WTC11 (cell line): ENCODE results near the gene FBXO41. TPM values are rescaled to one million over a fixed set of nuclear protein-coding genes. Genes with fewer than 3 reads are reported as not detected.

Source experiments
- ATAC-seq: fragments of 200-7000 bp; cut with Tn5 transposase; 2 replicates; pipeline ENCODE4 v1.10.0; 2021; ENCODE audit warnings: mild to moderate bottlenecking, moderate library complexity
- CTCF ChIA-PET: fragments of 300-600 bp; sonication (Branson Sonifier 250); formaldehyde crosslinking; loops from one replicate; lab custom pipeline; 2021; ENCODE audit warnings: antibody characterized with exemption; lab: Charles Lee
- POLR2A ChIA-PET: fragments of 350-600 bp; sonication (Branson Sonifier 250); formaldehyde crosslinking; loops from one replicate; lab custom pipeline; 2021; ENCODE audit warnings: antibody characterized with exemption; lab: Charles Lee
- DNase-seq: peaks from one replicate; pipeline ENCODE4 v3.0.0; 2021; ENCODE audit warnings: low spot score
- H3K27ac Mint-ChIP-seq: 2 replicates; pipeline ENCODE4 v1.8.0; 2021; ENCODE audit warnings: mixed read lengths
- H3K27me3 Mint-ChIP-seq: 2 replicates; pipeline ENCODE4 v1.8.0; 2021; ENCODE audit warnings: low read depth, mild to moderate bottlenecking, moderate library complexity, mixed read lengths
- H3K36me3 Mint-ChIP-seq: 2 replicates; pipeline ENCODE4 v1.8.0; 2021; ENCODE audit warnings: mixed read lengths
- H3K4me1 Mint-ChIP-seq: 2 replicates; pipeline ENCODE4 v1.8.0; 2022; ENCODE audit warnings: mixed read lengths
- H3K4me3 Mint-ChIP-seq: 2 replicates; pipeline ENCODE4 v1.8.0; 2021; ENCODE audit warnings: mild to moderate bottlenecking, moderate library complexity, mixed read lengths
- H3K9me3 Mint-ChIP-seq: 2 replicates; pipeline ENCODE4 v1.8.0; 2021; ENCODE audit warnings: mixed read lengths
- CBFB ChIP-seq: sonication (generic); formaldehyde crosslinking; IDR thresholded peaks from 2 replicates; pipeline ENCODE4 v1.8.1; 2022; ENCODE audit warnings: mild to moderate bottlenecking, low read depth, missing genetic modification reagents
- CREB1 ChIP-seq: sonication (generic); formaldehyde crosslinking; IDR thresholded peaks from 2 replicates; pipeline ENCODE4 v1.8.0; 2023; ENCODE audit warnings: mild to moderate bottlenecking, missing genetic modification reagents
- CTCF ChIP-seq: fragments of 200-600 bp; IDR thresholded peaks from 2 replicates; pipeline ENCODE4 v1.8.0; 2022; ENCODE audit warnings: antibody characterized with exemption
- ESRRA ChIP-seq: sonication (generic); formaldehyde crosslinking; IDR thresholded peaks from 2 replicates; pipeline ENCODE4 v1.8.1; 2022; ENCODE audit warnings: mild to moderate bottlenecking, missing genetic modification reagents, borderline replicate concordance
- FOXP1 ChIP-seq: sonication (generic); formaldehyde crosslinking; IDR thresholded peaks from 2 replicates; pipeline ENCODE4 v1.8.0; 2022; ENCODE audit warnings: missing genetic modification reagents, mild to moderate bottlenecking, moderate library complexity, borderline replicate concordance
- GRHL2 ChIP-seq: fragments of 250-450 bp; sonication (Bioruptor Pico); IDR thresholded peaks from 2 replicates; pipeline ENCODE4 v1.8.0; 2022; ENCODE audit warnings: mild to moderate bottlenecking, moderate library complexity; ENCODE audit not compliant: insufficient replicate concordance, severe bottlenecking
- GTF2I ChIP-seq: fragments of 250-450 bp; sonication (Bioruptor Pico); conservative IDR thresholded peaks from 2 replicates; pipeline ENCODE4 v1.4.0; 2021; ENCODE audit warnings: mild to moderate bottlenecking
- HMGXB4 ChIP-seq: sonication (generic); formaldehyde crosslinking; IDR thresholded peaks from 2 replicates; pipeline ENCODE4 v1.8.1; 2023; ENCODE audit warnings: mild to moderate bottlenecking, moderate library complexity, missing genetic modification reagents
- MAX ChIP-seq: sonication (generic); formaldehyde crosslinking; IDR thresholded peaks from 2 replicates; pipeline ENCODE4 v1.8.0; 2022; ENCODE audit warnings: mild to moderate bottlenecking, missing genetic modification reagents
- MXD4 ChIP-seq: fragments of 250-450 bp; sonication (Bioruptor Pico); IDR thresholded peaks from 2 replicates; pipeline ENCODE4 v1.8.0; 2021; ENCODE audit warnings: mild to moderate bottlenecking, moderate library complexity, borderline replicate concordance
- NR2C2 ChIP-seq: sonication (generic); formaldehyde crosslinking; IDR thresholded peaks from 2 replicates; pipeline ENCODE4 v1.8.0; 2022; ENCODE audit warnings: mild to moderate bottlenecking, missing genetic modification reagents
- NR3C1 ChIP-seq: sonication (generic); formaldehyde crosslinking; conservative IDR thresholded peaks from 2 replicates; pipeline ENCODE4 v1.8.1; 2023; ENCODE audit warnings: low read depth, mild to moderate bottlenecking, missing genetic modification reagents
- RORB ChIP-seq: fragments of 250-450 bp; sonication (Bioruptor Pico); IDR thresholded peaks from 2 replicates; pipeline ENCODE4 v1.9.0; 2021; ENCODE audit warnings: mild to moderate bottlenecking
- SMAD3 ChIP-seq: sonication (generic); formaldehyde crosslinking; IDR thresholded peaks from 2 replicates; pipeline ENCODE4 v1.8.0; 2022; ENCODE audit warnings: missing genetic modification reagents, mild to moderate bottlenecking, borderline replicate concordance
- TP53 ChIP-seq: sonication (generic); formaldehyde crosslinking; IDR thresholded peaks from 2 replicates; pipeline ENCODE4 v1.8.1; 2023; ENCODE audit warnings: mild to moderate bottlenecking, missing genetic modification reagents
- ZNF219 ChIP-seq: sonication (generic); formaldehyde crosslinking; IDR thresholded peaks from 2 replicates; pipeline ENCODE4 v1.8.0; 2023; ENCODE audit warnings: missing genetic modification reagents, mild to moderate bottlenecking, borderline replicate concordance
- ZNF263 ChIP-seq: sonication (generic); formaldehyde crosslinking; IDR thresholded peaks from 2 replicates; pipeline ENCODE4 v1.8.1; 2022; ENCODE audit warnings: low read depth, mild to moderate bottlenecking, moderate library complexity, missing genetic modification reagents
- ZNF281 ChIP-seq: sonication (generic); formaldehyde crosslinking; IDR thresholded peaks from 2 replicates; pipeline ENCODE4 v1.8.0; 2023; ENCODE audit warnings: mild to moderate bottlenecking, missing genetic modification reagents
- ZNF416 ChIP-seq: fragments of 250-450 bp; sonication (Bioruptor Pico); IDR thresholded peaks from 2 replicates; pipeline ENCODE4 v1.9.0; 2021; ENCODE audit warnings: mild to moderate bottlenecking, inconsistent platforms
- ZNF425 ChIP-seq: fragments of 250-450 bp; sonication (Bioruptor Pico); conservative IDR thresholded peaks from 2 replicates; pipeline ENCODE4 v1.9.0; 2021; ENCODE audit warnings: mild to moderate bottlenecking
- total RNA-seq: library from RNA; stranded (reverse); gene quantifications from 3 replicates; pipeline ENCODE4 v1.2.3, GENCODE V29; 2021
- TF ChIP-seq, protein P1 (sequence below): sonication (generic); formaldehyde crosslinking; IDR thresholded peaks from 2 replicates; pipeline ENCODE4 v1.8.1; 2023; ENCODE audit warnings: mild to moderate bottlenecking, missing genetic modification reagents, moderate library complexity
- TF ChIP-seq, protein P2 (sequence below): sonication (generic); formaldehyde crosslinking; IDR thresholded peaks from 2 replicates; pipeline ENCODE4 v1.8.1; 2023; ENCODE audit warnings: mild to moderate bottlenecking, missing genetic modification reagents

The FBXO41 gene
- total RNA-seq, 1 experiment from 2014 or later, result 19.2 TPM

GRCh38 chr2:73267008-73267407, 17.3 kb downstream of the FBXO41 start:
- H3K36me3 Mint-ChIP-seq, result no peaks in the 10 kb centered on the region
- no peak for ATAC-seq
- H3K27ac Mint-ChIP-seq, result no peak overlapping the region
- no peak overlapping the region for H3K4me3 Mint-ChIP-seq
- H3K4me1 Mint-ChIP-seq, result peaks cover 14% of the 10 kb centered on the region
- TF ChIP-seq GTF2I (no peak), TP53 (no peak), CREB1 (CRISPR knock-in tag) (no peak), ZNF263 (CRISPR knock-in tag) (no peak), ZNF416 (no peak), MAX (CRISPR knock-in tag) (no peak), NR2C2 (CRISPR knock-in tag) (no peak), CTCF (no peak), FOXP1 (CRISPR knock-in tag) (no peak), ZNF219 (CRISPR knock-in tag) (no peak), NR3C1 (no peak), RORB (no peak), ZNF281 (CRISPR knock-in tag) (no peak)
- TF ChIP-seq, protein P1, sequence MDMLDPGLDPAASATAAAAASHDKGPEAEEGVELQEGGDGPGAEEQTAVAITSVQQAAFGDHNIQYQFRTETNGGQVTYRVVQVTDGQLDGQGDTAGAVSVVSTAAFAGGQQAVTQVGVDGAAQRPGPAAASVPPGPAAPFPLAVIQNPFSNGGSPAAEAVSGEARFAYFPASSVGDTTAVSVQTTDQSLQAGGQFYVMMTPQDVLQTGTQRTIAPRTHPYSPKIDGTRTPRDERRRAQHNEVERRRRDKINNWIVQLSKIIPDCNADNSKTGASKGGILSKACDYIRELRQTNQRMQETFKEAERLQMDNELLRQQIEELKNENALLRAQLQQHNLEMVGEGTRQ, result no peak
- TF ChIP-seq, protein P2, sequence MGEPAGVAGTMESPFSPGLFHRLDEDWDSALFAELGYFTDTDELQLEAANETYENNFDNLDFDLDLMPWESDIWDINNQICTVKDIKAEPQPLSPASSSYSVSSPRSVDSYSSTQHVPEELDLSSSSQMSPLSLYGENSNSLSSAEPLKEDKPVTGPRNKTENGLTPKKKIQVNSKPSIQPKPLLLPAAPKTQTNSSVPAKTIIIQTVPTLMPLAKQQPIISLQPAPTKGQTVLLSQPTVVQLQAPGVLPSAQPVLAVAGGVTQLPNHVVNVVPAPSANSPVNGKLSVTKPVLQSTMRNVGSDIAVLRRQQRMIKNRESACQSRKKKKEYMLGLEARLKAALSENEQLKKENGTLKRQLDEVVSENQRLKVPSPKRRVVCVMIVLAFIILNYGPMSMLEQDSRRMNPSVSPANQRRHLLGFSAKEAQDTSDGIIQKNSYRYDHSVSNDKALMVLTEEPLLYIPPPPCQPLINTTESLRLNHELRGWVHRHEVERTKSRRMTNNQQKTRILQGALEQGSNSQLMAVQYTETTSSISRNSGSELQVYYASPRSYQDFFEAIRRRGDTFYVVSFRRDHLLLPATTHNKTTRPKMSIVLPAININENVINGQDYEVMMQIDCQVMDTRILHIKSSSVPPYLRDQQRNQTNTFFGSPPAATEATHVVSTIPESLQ (CRISPR knock-in tag), result no peak
- TF ChIP-seq, all 79 proteins: peak for 0
- CTCF ChIA-PET, result no interaction called here
- POLR2A ChIA-PET, result no interaction called here
- no peaks in the 10 kb centered on the region for H3K9me3 Mint-ChIP-seq
- H3K27me3 Mint-ChIP-seq, result peaks cover 36% of the 10 kb centered on the region
- DNase-seq, result no peak

- Mint-ChIP-seq H3K27me3 (peaks cover 36% of the 10 kb centered on the region), H3K4me3 (no peak overlapping the region), H3K4me1 (peaks cover 14% of the 10 kb centered on the region), H3K36me3 (no peaks in the 10 kb centered on the region), H3K9me3 (no peaks in the 10 kb centered on the region), H3K27ac (no peak overlapping the region)
- CTCF ChIA-PET, result no interaction called here
- DNase-seq, result no peak
- ATAC-seq, result no peak
- POLR2A ChIA-PET, result no interaction called here
- no peak for TF ChIP-seq TP53
- no peak for TF ChIP-seq FOXP1 (CRISPR knock-in tag)
- TF ChIP-seq MXD4 (CRISPR knock-in tag), result no peak
- no peak for TF ChIP-seq NR3C1
- no peak for TF ChIP-seq CBFB (CRISPR knock-in tag)
- TF ChIP-seq NR2C2 (CRISPR knock-in tag), result no peak
- TF ChIP-seq HMGXB4, result no peak
- TF ChIP-seq SMAD3 (CRISPR knock-in tag), result no peak
- TF ChIP-seq RORB, result no peak
- TF ChIP-seq ZNF219 (CRISPR knock-in tag), result no peak
- TF ChIP-seq ZNF425, result no peak
- TF ChIP-seq ESRRA (CRISPR knock-in tag), result no peak
- no peak for TF ChIP-seq CREB1 (CRISPR knock-in tag)
- no peak for TF ChIP-seq GRHL2
Measured at GRCh38 chr2:73266061-73266901, 18.0 kb downstream of the FBXO41 start.
